Mesendoderm (in vitro differentiated cells): Measurements from ENCODE around the gene GAMT.

Source experiments
- DNase-seq: peaks from one replicate; pipeline ENCODE4 v3.0.0; 2013
- H2AK5ac ChIP-seq: 2 replicates; pipeline ENCODE4 v1.6.1; 2013; ENCODE audit warnings: low read length, inconsistent platforms
- H2BK120ac ChIP-seq: 2 replicates; pipeline ENCODE4 v1.6.1; 2013; ENCODE audit warnings: low read depth, mild to moderate bottlenecking, low read length, moderate library complexity, mixed read lengths
- H2BK15ac ChIP-seq: replicated peaks from 2 replicates; pipeline ENCODE4 v1.6.1; 2013; ENCODE audit warnings: low read depth, mild to moderate bottlenecking, moderate library complexity
- H2BK5ac ChIP-seq: 2 replicates; pipeline ENCODE4 v1.6.1; 2013; ENCODE audit warnings: low read length, inconsistent platforms
- H3K18ac ChIP-seq: 2 replicates; pipeline ENCODE4 v1.6.1; 2013; ENCODE audit warnings: mild to moderate bottlenecking, low read length, mixed read lengths
- H3K23ac ChIP-seq: one replicate; pipeline ENCODE4 v1.6.1; 2013; ENCODE audit warnings: low read length
- H3K27ac ChIP-seq: 2 replicates; pipeline ENCODE4 v1.5.1; 2013; ENCODE audit warnings: low read depth, mild to moderate bottlenecking, inconsistent platforms, low read length, moderate library complexity
- H3K27me3 ChIP-seq: 2 replicates; pipeline ENCODE4 v1.6.1; 2013; ENCODE audit warnings: low read length, control low read depth, mild to moderate bottlenecking, inconsistent platforms; ENCODE audit not compliant: insufficient read depth, poor library complexity
- H3K36me3 ChIP-seq: 2 replicates; pipeline ENCODE4 v1.6.1; 2013; ENCODE audit warnings: low read length, inconsistent platforms; ENCODE audit not compliant: control insufficient read depth, insufficient read depth
- H3K4ac ChIP-seq: one replicate; pipeline ENCODE4 v1.6.1; 2013; ENCODE audit warnings: low read depth, mild to moderate bottlenecking, low read length, moderate library complexity
- H3K4me1 ChIP-seq: 2 replicates; pipeline ENCODE4 v1.6.1; 2013; ENCODE audit warnings: low read depth, low read length, inconsistent platforms; ENCODE audit not compliant: control insufficient read depth
- H3K4me2 ChIP-seq: 2 replicates; pipeline ENCODE4 v1.6.1; 2013; ENCODE audit warnings: low read length
- H3K4me3 ChIP-seq: 2 replicates; pipeline ENCODE4 v1.5.1; 2013; ENCODE audit warnings: mild to moderate bottlenecking, low read length
- H3K56ac ChIP-seq: one replicate; pipeline ENCODE4 v1.6.1; 2013; ENCODE audit warnings: low read length
- H3K79me1 ChIP-seq: 2 replicates; pipeline ENCODE4 v1.6.1; 2013; ENCODE audit warnings: low read length, inconsistent platforms
- H3K79me2 ChIP-seq: 2 replicates; pipeline ENCODE4 v1.6.1; 2013; ENCODE audit warnings: mild to moderate bottlenecking, low read length; ENCODE audit not compliant: control insufficient read depth, insufficient read depth
- H3K9ac ChIP-seq: 2 replicates; pipeline ENCODE4 v1.6.1; 2013; ENCODE audit warnings: low read length, inconsistent platforms
- H4K5ac ChIP-seq: one replicate; pipeline ENCODE4 v1.6.1; 2013; ENCODE audit warnings: low read length
- H4K8ac ChIP-seq: one replicate; pipeline ENCODE4 v1.6.1; 2013; ENCODE audit warnings: low read depth, mild to moderate bottlenecking, control low read depth, low read length, moderate library complexity
- WGBS: extraction: QIAGEN DNeasy Blood & Tissue Kit; methylation state at CpG from one replicate; pipeline ENCODE4 v1.1.7; 2013; ENCODE audit warnings: low lambda C conversion rate, missing lambda C conversion rate; ENCODE audit not compliant: insufficient coverage; ENCODE audit errors: extremely low coverage; 5-methylcytosine and 5-hydroxymethylcytosine counted together

GAMT gene

DNA sequence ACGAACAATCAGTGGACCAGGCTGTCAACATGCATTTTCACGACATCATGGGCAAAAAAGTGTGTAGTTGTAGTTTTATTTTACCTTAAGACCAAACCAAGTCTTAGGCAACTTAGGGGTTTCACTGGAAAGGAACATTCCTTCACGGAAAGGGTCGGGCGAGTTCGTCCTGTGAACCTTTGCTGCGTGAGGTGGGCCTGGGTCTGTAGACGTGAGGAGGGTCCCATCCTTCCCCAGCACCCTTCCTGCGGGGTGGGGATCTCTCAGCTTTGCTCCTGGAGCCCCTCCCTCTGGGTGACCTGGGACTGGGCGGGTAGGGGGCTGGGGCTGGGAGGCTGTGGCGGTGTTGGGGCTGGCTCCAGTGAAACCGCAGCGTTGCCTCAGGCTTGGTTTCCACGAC is 24.6 kb upstream of the GAMT start:
- Histone ChIP-seq H3K4me1 (no peaks in the 10 kb centered on the region), H3K79me2 (peaks cover 26% of the 10 kb centered on the region), H2BK15ac (no peak overlapping the region), H3K4ac (no peak overlapping the region), H3K79me1 (peaks cover 21% of the 10 kb centered on the region), H3K27ac (no peak overlapping the region), H3K23ac (no peak overlapping the region), H2BK120ac (no peak overlapping the region), H3K18ac (no peak overlapping the region), H2BK5ac (no peak overlapping the region), H3K4me3 (no peak overlapping the region), H3K56ac (peak overlapping the region; percentile 7), H3K36me3 (peaks cover 16% of the 10 kb centered on the region), H2AK5ac (no peak overlapping the region), H4K8ac (no peak overlapping the region), H4K5ac (no peak overlapping the region), H3K4me2 (no peak overlapping the region), H3K27me3 (no peaks in the 10 kb centered on the region), H3K9ac (no peak overlapping the region)
- no peak for DNase-seq
- WGBS = no CpG with 5 or more reads among the region's 14 CpGs

DNA sequence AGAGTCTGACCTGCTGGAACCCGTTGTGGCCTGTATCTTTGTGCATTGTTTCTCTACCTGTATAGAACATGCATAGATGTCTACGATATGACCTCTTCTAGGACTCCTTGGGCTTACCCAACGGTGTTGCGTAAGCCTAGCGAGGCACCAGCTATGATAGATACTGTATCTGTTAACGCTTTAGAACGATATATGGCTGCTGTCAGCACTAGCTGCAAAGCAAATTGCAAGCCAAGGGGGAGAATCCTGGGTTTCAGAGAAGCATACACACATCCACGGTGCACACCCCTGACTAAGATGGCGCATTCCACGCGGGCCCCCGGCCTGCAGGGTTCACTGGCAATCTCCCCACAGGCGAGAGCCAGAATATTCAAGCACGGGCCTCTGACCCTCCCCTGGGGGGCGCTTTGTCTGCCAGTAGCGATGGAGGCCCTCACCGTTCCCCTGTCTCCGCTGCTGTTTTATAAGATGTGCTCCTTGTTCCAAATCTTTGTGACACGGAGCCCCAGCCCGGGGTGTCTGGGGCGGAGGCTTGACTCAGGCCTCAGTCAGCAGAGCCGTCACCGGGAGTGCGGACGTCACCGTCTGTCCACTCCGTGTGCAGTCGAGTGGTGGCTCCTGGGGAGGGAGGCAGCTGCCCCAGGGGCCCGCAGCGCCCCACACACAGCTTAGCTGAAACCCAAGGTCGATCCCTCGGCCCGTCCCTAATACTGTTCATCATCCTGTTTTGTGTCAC is 23.9 kb upstream of the GAMT start:
- Histone ChIP-seq H4K8ac (no peak overlapping the region), H2BK5ac (no peak overlapping the region), H3K9ac (no peak overlapping the region), H2AK5ac (no peak overlapping the region), H3K23ac (no peak overlapping the region), H3K79me2 (peaks cover 32% of the 10 kb centered on the region), H3K18ac (no peak overlapping the region), H3K4me3 (no peak overlapping the region), H3K27me3 (no peaks in the 10 kb centered on the region), H3K79me1 (peaks cover 26% of the 10 kb centered on the region), H2BK120ac (no peak overlapping the region), H3K4me2 (no peak overlapping the region), H3K4ac (no peak overlapping the region), H3K36me3 (peaks cover 20% of the 10 kb centered on the region), H2BK15ac (no peak overlapping the region), H3K56ac (peak overlapping the region; percentile 7), H3K27ac (no peak overlapping the region), H3K4me1 (no peaks in the 10 kb centered on the region), H4K5ac (no peak overlapping the region)
- no CpG with 5 or more reads among the region's 33 CpGs for WGBS
- no peak for DNase-seq

DNA sequence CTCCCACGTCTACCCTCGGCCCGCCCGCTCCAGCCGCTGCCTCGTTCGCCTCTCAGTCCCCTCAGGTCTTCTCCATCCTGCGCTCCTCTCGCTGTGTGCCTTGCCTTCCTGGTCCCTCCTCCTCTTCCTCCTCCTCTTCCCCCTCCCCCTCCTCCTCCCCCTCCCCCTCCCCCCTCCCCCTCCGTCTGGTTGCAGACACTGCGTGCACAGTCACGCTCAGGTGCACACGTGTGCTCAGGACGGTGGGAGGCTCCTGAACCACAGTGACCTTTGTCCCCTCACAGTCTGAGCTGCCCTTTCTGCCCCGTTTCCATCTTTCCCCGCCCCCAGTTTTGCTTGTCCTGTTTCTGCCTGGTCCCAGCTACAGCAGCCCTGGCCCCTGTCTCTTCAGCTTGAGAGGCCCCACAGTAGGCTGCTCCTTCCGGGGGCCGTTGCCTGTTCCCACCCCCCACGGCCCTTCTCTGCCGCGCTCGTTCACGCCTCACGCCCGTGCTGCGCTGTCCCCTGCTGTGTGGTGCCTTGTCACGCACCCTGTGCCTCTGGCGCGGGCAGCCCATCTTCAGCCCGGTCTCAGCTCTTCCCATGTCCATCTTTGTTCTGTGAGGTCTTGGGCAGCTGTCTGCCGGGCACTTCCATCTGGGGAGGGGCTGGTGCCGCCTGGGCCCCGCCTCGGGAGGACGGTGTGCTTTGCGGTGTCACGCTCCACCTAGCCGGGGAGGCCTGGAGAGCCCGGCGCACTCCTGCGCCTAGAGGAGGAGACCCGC is 23.0 kb upstream of the GAMT start:
- Histone ChIP-seq H2BK5ac (no peak overlapping the region), H2AK5ac (no peak overlapping the region), H3K27ac (no peak overlapping the region), H3K4me2 (no peak overlapping the region), H3K4me1 (no peaks in the 10 kb centered on the region), H3K36me3 (peaks cover 16% of the 10 kb centered on the region), H4K5ac (no peak overlapping the region), H4K8ac (no peak overlapping the region), H3K79me1 (peaks cover 26% of the 10 kb centered on the region), H3K56ac (no peak overlapping the region), H3K27me3 (no peaks in the 10 kb centered on the region), H2BK120ac (no peak overlapping the region), H3K4ac (no peak overlapping the region), H2BK15ac (no peak overlapping the region), H3K23ac (no peak overlapping the region), H3K18ac (no peak overlapping the region), H3K79me2 (peaks cover 34% of the 10 kb centered on the region), H3K4me3 (no peak overlapping the region), H3K9ac (no peak overlapping the region)
- WGBS = no CpG with 5 or more reads among the region's 42 CpGs
- DNase-seq = no peak

DNA sequence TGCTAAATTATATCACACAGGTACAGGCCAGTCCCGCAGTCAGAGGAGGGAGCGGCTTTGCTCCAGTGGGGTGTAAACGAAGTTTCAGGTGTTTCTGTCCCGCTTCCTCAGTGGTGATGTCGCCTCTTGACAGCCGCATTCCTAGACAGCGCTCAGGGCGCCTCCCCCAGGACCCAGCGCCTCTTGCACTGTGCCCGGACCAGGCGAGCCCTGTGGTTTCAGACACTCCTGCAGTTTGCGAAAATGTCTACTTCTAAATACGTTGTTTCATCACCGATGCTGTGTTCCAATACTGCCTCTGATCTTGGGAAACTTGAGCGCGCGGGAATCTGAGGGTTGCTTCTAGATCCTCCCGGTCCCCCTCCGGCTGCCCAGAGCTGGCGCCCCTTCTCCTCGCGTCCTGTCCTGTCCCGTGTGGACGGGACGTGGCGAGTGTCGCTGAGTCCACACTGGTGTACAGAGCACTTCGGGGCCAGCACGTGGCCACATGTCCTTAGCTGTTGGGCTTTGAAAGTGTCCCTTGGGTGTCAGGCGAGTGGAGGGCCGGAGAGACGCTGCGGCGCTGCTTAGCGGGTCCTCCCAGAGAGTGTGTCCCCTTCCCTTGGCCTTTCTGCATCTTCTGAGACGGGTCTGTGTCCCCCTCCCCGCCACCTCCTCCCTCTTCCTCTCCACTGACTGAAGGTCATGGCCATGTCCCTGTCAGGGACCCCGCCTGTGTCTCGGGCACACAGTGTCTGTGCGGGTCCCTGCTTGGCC is 22.3 kb upstream of the GAMT start:
- Histone ChIP-seq H3K79me2 (peaks cover 42% of the 10 kb centered on the region), H3K4me2 (no peak overlapping the region), H2BK15ac (no peak overlapping the region), H4K5ac (no peak overlapping the region), H3K23ac (no peak overlapping the region), H3K27ac (no peak overlapping the region), H2BK120ac (no peak overlapping the region), H3K18ac (no peak overlapping the region), H3K4me3 (no peak overlapping the region), H2AK5ac (no peak overlapping the region), H3K36me3 (peaks cover 20% of the 10 kb centered on the region), H2BK5ac (no peak overlapping the region), H3K56ac (no peak overlapping the region), H3K79me1 (peaks cover 32% of the 10 kb centered on the region), H3K9ac (no peak overlapping the region), H3K4ac (no peak overlapping the region), H4K8ac (no peak overlapping the region), H3K27me3 (no peaks in the 10 kb centered on the region), H3K4me1 (no peaks in the 10 kb centered on the region)
- DNase-seq = no peak
- no CpG with 5 or more reads among the region's 40 CpGs for WGBS

DNA sequence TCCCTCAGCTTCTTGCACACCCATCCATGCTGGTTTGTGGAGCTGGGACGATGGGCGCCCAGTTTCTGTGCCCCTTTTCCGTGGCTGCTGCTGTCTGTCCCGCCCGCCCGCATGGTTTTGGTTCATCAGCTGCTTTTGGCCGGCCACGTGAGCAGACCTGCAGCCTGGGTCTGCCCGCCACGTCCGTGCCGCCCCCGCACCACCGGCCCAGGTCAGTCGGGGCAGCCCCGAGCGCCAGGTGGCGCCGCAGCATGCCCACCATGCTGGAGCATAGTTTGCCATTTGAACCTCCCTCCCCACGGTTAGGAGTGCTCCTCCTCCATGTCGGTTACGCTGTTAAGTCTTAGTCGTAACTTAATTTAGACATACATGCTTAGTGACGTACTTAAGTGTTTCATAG is 21.6 kb upstream of the GAMT start:
- peaks cover 33% of the 10 kb centered on the region for H3K79me1 ChIP-seq

More for the DNA sequence above, 21.6 kb upstream of the GAMT start:
- no peak overlapping the region for H3K4ac ChIP-seq
- no peak overlapping the region for H4K5ac ChIP-seq
- H2AK5ac ChIP-seq = no peak overlapping the region
- H3K56ac ChIP-seq = no peak overlapping the region
- H3K9ac ChIP-seq = no peak overlapping the region
- no peak overlapping the region for H3K18ac ChIP-seq
- peaks cover 21% of the 10 kb centered on the region for H3K36me3 ChIP-seq
- H3K79me2 ChIP-seq = peaks cover 49% of the 10 kb centered on the region
- no peak overlapping the region for H3K27ac ChIP-seq
- H3K23ac ChIP-seq = no peak overlapping the region
- no peaks in the 10 kb centered on the region for H3K27me3 ChIP-seq
- H3K4me1 ChIP-seq = no peaks in the 10 kb centered on the region
- H2BK15ac ChIP-seq = no peak overlapping the region
- H3K4me2 ChIP-seq = no peak overlapping the region
- H4K8ac ChIP-seq = no peak overlapping the region
- no peak overlapping the region for H2BK5ac ChIP-seq
- no CpG with 5 or more reads among the region's 24 CpGs for WGBS
- no peak for DNase-seq
- no peak overlapping the region for H2BK120ac ChIP-seq
- H3K4me3 ChIP-seq = no peak overlapping the region
